Measurements from ENCODE around the gene CARD9.

The CARD9 gene

GRCh38 chr9:136326761-136327303 lies 46.6 kb downstream of the CARD9 start:
- no peak for TF ChIP-seq CTCF (IDR thresholded peaks at IDR 0.05; ENCODE audit: insufficient read depth, low read depth, low read length, missing control alignments)

GRCh38 chr9:136326061-136326760 lies 47.3 kb downstream of the CARD9 start:
- no peak overlapping the region for H3K4me3 ChIP-seq (ENCODE audit: low read length)
- TF ChIP-seq CTCF (IDR thresholded peaks at IDR 0.05; ENCODE audit: insufficient read depth, low read depth, low read length, missing control alignments), result no peak
- no peak for DNase-seq (ENCODE audit: low read depth)

More at GRCh38 chr9:136326761-136327303, 46.6 kb downstream of the CARD9 start:
- DNase-seq (ENCODE audit: low read depth), result no peak
- H3K4me3 ChIP-seq (ENCODE audit: low read length), result no peak overlapping the region

GRCh38 chr9:136325358-136325757 lies 48.1 kb downstream of the CARD9 start:
- no peak for DNase-seq (ENCODE audit: low read depth)
- no peak overlapping the region for H3K4me3 ChIP-seq (ENCODE audit: low read length)
- no peak for TF ChIP-seq CTCF (IDR thresholded peaks at IDR 0.05; ENCODE audit: insufficient read depth, low read depth, low read length, missing control alignments)

- TF ChIP-seq CTCF (IDR thresholded peaks at IDR 0.05; ENCODE audit: insufficient read depth, low read depth, low read length, missing control alignments), result no peak
- DNase-seq (ENCODE audit: low read depth), result no peak
- H3K4me3 ChIP-seq (ENCODE audit: low read length), result no peak overlapping the region
Observed at GRCh38 chr9:136324501-136325300, 48.8 kb downstream of the CARD9 start.

- no peak for TF ChIP-seq CTCF (IDR thresholded peaks at IDR 0.05; ENCODE audit: insufficient read depth, low read depth, low read length, missing control alignments)
- no peak overlapping the region for H3K4me3 ChIP-seq (ENCODE audit: low read length)
- DNase-seq (ENCODE audit: low read depth), result peak; percentile 71
Observed at GRCh38 chr9:136323371-136323789, 50.1 kb downstream of the CARD9 start.

- no peak overlapping the region for H3K4me3 ChIP-seq (ENCODE audit: low read length)
- no peak for DNase-seq (ENCODE audit: low read depth)
Observed at GRCh38 chr9:136322756-136323330, 50.6 kb downstream of the CARD9 start.

More at GRCh38 chr9:136322756-136323330, 50.6 kb downstream of the CARD9 start:
- no peak for TF ChIP-seq CTCF (IDR thresholded peaks at IDR 0.05; ENCODE audit: insufficient read depth, low read depth, low read length, missing control alignments)
